ENCODE measurements around the gene HSPB9.

DNA sequence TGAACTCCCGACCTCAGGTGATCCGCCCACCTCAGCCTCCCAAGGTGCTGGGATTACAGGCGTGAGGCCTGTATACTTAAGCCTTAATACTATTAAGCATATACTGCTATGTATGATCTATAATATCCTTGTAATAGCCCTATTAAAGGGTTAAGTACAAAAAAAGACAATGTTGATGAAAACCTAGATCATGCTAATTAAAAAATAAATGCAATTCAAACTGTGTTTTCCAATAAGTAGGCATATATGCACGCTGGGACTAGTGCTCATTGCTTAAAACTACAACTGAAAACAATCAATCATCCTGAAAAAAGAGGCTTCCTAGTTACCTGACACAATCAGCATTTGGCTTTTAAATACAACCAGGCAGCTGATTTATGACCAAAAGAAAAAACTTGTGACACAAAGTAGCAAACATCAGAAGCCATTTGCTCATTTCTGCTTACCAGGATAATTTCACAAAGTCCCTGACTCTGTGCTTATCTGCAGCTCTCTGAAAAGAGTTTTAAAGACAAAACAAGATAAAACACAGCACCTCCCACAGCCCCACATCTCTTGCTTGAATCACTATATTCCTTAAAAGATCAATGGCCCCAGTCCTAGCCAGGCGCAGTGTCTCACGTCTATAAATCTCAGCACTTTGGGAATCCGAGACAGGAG is 35.4 kb upstream of the HSPB9 start:
- TF ChIP-seq, protein P1, sequence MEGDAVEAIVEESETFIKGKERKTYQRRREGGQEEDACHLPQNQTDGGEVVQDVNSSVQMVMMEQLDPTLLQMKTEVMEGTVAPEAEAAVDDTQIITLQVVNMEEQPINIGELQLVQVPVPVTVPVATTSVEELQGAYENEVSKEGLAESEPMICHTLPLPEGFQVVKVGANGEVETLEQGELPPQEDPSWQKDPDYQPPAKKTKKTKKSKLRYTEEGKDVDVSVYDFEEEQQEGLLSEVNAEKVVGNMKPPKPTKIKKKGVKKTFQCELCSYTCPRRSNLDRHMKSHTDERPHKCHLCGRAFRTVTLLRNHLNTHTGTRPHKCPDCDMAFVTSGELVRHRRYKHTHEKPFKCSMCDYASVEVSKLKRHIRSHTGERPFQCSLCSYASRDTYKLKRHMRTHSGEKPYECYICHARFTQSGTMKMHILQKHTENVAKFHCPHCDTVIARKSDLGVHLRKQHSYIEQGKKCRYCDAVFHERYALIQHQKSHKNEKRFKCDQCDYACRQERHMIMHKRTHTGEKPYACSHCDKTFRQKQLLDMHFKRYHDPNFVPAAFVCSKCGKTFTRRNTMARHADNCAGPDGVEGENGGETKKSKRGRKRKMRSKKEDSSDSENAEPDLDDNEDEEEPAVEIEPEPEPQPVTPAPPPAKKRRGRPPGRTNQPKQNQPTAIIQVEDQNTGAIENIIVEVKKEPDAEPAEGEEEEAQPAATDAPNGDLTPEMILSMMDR (IDR thresholded peaks at IDR 0.05; ENCODE audit: poor library complexity, severe bottlenecking) = no peak
- TF ChIP-seq TAF1 (IDR thresholded peaks at IDR 0.05; ENCODE audit: low read depth) = no peak
- no peak for TF ChIP-seq RAD21 (conservative IDR thresholded peaks at IDR 0.05)
- no peak for TF ChIP-seq EP300 (conservative IDR thresholded peaks at IDR 0.05; ENCODE audit: poor library complexity, severe bottlenecking)
- no peak for TF ChIP-seq POLR2AphosphoS5 (IDR thresholded peaks at IDR 0.05)
- TF ChIP-seq MXI1 (conservative IDR thresholded peaks at IDR 0.05; ENCODE audit: poor library complexity, severe bottlenecking) = no peak
- no peak for TF ChIP-seq EZH2 (IDR thresholded peaks at IDR 0.05; ENCODE audit: borderline replicate concordance, insufficient read depth, low read length, poor library complexity, severe bottlenecking)
- TF ChIP-seq, protein P2, sequence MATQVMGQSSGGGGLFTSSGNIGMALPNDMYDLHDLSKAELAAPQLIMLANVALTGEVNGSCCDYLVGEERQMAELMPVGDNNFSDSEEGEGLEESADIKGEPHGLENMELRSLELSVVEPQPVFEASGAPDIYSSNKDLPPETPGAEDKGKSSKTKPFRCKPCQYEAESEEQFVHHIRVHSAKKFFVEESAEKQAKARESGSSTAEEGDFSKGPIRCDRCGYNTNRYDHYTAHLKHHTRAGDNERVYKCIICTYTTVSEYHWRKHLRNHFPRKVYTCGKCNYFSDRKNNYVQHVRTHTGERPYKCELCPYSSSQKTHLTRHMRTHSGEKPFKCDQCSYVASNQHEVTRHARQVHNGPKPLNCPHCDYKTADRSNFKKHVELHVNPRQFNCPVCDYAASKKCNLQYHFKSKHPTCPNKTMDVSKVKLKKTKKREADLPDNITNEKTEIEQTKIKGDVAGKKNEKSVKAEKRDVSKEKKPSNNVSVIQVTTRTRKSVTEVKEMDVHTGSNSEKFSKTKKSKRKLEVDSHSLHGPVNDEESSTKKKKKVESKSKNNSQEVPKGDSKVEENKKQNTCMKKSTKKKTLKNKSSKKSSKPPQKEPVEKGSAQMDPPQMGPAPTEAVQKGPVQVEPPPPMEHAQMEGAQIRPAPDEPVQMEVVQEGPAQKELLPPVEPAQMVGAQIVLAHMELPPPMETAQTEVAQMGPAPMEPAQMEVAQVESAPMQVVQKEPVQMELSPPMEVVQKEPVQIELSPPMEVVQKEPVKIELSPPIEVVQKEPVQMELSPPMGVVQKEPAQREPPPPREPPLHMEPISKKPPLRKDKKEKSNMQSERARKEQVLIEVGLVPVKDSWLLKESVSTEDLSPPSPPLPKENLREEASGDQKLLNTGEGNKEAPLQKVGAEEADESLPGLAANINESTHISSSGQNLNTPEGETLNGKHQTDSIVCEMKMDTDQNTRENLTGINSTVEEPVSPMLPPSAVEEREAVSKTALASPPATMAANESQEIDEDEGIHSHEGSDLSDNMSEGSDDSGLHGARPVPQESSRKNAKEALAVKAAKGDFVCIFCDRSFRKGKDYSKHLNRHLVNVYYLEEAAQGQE (IDR thresholded peaks at IDR 0.05; ENCODE audit: borderline replicate concordance) = no peak

Data from neural cell (in vitro differentiated cells).